ENCODE results near the gene HES6. TPM values are rescaled to one million over a fixed set of nuclear protein-coding genes. Genes with fewer than 3 reads are reported as not detected.

Gene HES6
- total and polyA plus RNA-seq, 10 of the 15 experiments (the other 5 are each of a cell fraction or from before 2014, with no cell fraction given) = 0.11 to 1.7 (median 0.83) TPM

GRCh38 chr2:238247002-238247822, 7.4 kb upstream of the HES6 start (continued):
- no peak for TF ChIP-seq EZH2 (IDR thresholded peaks at IDR 0.05; ENCODE audit: borderline replicate concordance, control insufficient read depth, low read depth, low read length)
- TF ChIP-seq YBX1 (IDR thresholded peaks at IDR 0.05) = no peak
- no peak for TF ChIP-seq MXI1 (IDR thresholded peaks at IDR 0.05; ENCODE audit: low read depth, low read length)

DNA sequence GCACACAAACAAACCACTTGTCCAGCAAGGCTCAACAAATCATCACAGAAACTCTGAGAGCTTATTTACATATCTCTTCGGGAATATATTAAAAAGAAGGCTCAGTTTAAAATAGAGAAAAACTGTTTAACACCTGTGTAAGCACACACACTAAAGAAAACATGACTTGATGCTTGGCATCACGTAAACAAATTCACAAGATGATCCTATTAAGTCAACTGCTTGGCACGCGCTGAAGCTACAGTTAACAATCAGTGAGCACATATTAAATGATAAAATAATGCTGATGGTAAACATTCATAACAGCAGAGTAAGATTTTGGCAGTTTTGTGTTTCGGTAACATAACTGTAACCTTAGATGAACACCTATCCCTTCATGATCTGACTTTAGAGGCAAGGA, 4.3 kb upstream of the HES6 start:
- SMC1A ChIA-PET (ENCODE audit: uncharacterized antibody, unreplicated experiment) = no interaction called here

More for the DNA sequence above, 4.3 kb upstream of the HES6 start:
- no peak overlapping the region for H3K27ac ChIP-seq (ENCODE audit: control insufficient read depth, insufficient read depth)
- DNase-seq (ENCODE audit: low read depth, low spot score) (no peak), FAIRE-seq (peak; percentile 13), ATAC-seq (no peak)
- intact Hi-C loops (cut with micrococcal nuclease; ENCODE audit: unreplicated experiment) (loop anchor here (5.0 kb wide), 1 partner anchor 42 kb away; the partner anchor contains the start of gene ILKAP), in situ Hi-C loops (cut with MboI) (no loop called here)
- H3K9ac ChIP-seq (ENCODE audit: control insufficient read depth, insufficient read depth, low read length) = no peak overlapping the region
- TF ChIP-seq RFX5 (IDR thresholded peaks at IDR 0.05; ENCODE audit: low read depth, low read length) (no peak), TCF3 (IDR thresholded peaks at IDR 0.05; ENCODE audit: borderline replicate concordance, insufficient read depth, low read depth, low read length) (no peak), RAD51 (IDR thresholded peaks at IDR 0.05) (no peak), NR2C2 (IDR thresholded peaks at IDR 0.05; ENCODE audit: borderline replicate concordance, control insufficient read depth, insufficient read length, low read depth) (no peak), POU2F2 (IDR thresholded peaks at IDR 0.05; ENCODE audit: borderline replicate concordance, low read depth, low read length) (no peak), JUND (IDR thresholded peaks at IDR 0.05; ENCODE audit: low read depth, low read length) (no peak), SIX5 (IDR thresholded peaks at IDR 0.05; ENCODE audit: low read depth, low read length, severe bottlenecking) (no peak), RUNX3 (IDR thresholded peaks at IDR 0.05; ENCODE audit: low read length) (no peak), MEF2B (IDR thresholded peaks at IDR 0.05; ENCODE audit: partially characterized antibody, poor library complexity, severe bottlenecking) (no peak)
- H3K9me3 ChIP-seq (replicated peaks; ENCODE audit: control insufficient read depth, insufficient read depth, low read length) = no peaks in the 10 kb centered on the region
- H4K20me1 ChIP-seq (ENCODE audit: control insufficient read depth, insufficient read depth) = no peaks in the 10 kb centered on the region
- no peaks in the 10 kb centered on the region for H3K79me2 ChIP-seq (ENCODE audit: control insufficient read depth, insufficient read depth, low read length)
- POLR2A ChIA-PET = interaction anchor here (0.6 kb wide), 1 partner anchor 253 kb away, joined by 4 read pairs; no protein-coding TSS in a partner anchor
- no peak overlapping the region for H3K4me3 ChIP-seq
- H3K27me3 ChIP-seq (replicated peaks in 1 of 2; ENCODE audit: control insufficient read depth in 2 of 2, insufficient read depth in 2 of 2, low read length in 1 of 2) = no peaks in the 10 kb centered on the region; a peak in 2 of 4 replicates
- H3K4me1 ChIP-seq (ENCODE audit: control insufficient read depth, insufficient read depth, low read length) = 0 out of 2 replicates have a peak, but pooled peaks cover 3% of the 10 kb centered on the region
- H3K4me2 ChIP-seq (ENCODE audit: control insufficient read depth, insufficient read depth) = no peak overlapping the region
- no peak overlapping the region for H2AFZ ChIP-seq (ENCODE audit: control insufficient read depth, low read depth, low read length)
- peaks cover 0 to 4% of the 10 kb centered on the region in 2 experiments; a peak in 2 of 4 replicates for H3K36me3 ChIP-seq (ENCODE audit: control insufficient read depth in 2 of 2, insufficient read depth in 2 of 2, low read length in 1 of 2)
- RAD21 ChIA-PET (ENCODE audit: unreplicated experiment) = no interaction called here
- WGBS (ENCODE audit: insufficient coverage, insufficient replicate concordance, low lambda C conversion rate, missing lambda C conversion rate) = 79% methylated on average over 5 of the region's 5 CpGs
- CTCF ChIA-PET = interaction anchor here (1.1 to 2.2 kb wide), 2 partner anchors 11 to 19 kb away, joined by 4 to 5 read pairs; no protein-coding TSS in a partner anchor
- BruUV-seq (replicated peaks) = no TSS peak

Data from GM12878 (cell line).